ENCODE data around the gene ARHGAP35.

DNA sequence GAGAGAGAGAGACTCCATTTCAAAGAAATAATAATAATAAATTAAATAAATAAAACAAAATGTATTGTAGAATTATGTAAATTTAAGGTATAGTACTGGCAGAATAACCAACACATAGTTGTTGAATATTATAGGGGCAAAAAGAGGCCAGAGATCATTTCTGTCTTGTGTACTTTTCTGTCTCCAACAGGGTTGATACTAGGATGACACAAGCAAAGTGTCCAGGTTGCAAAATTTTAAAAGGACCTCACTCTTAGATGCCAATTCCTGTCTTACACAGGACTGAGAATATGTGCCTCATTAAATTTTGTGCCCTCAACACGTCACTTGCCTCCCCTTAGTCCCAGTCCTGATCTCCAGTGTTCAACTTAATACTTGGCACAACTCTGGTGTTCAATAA lies 8.0 kb upstream of the ARHGAP35 start:
- TF ChIP-seq, protein P1, sequence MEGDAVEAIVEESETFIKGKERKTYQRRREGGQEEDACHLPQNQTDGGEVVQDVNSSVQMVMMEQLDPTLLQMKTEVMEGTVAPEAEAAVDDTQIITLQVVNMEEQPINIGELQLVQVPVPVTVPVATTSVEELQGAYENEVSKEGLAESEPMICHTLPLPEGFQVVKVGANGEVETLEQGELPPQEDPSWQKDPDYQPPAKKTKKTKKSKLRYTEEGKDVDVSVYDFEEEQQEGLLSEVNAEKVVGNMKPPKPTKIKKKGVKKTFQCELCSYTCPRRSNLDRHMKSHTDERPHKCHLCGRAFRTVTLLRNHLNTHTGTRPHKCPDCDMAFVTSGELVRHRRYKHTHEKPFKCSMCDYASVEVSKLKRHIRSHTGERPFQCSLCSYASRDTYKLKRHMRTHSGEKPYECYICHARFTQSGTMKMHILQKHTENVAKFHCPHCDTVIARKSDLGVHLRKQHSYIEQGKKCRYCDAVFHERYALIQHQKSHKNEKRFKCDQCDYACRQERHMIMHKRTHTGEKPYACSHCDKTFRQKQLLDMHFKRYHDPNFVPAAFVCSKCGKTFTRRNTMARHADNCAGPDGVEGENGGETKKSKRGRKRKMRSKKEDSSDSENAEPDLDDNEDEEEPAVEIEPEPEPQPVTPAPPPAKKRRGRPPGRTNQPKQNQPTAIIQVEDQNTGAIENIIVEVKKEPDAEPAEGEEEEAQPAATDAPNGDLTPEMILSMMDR (IDR thresholded peaks at IDR 0.05): no peak
- TF ChIP-seq EP300 (IDR thresholded peaks at IDR 0.05) (no peak), POLR2A (IDR thresholded peaks at IDR 0.05) (no peak)

All from gastroesophageal sphincter (tissue), 3 donors.